LHCN-M2 (cell line): ENCODE data around the gene FGF2. TPM values are rescaled to one million over a fixed set of nuclear protein-coding genes. Genes with fewer than 3 reads are reported as not detected.
"Not testable (repeated sequence)": the region's sequence is repeated elsewhere in the genome, so short reads cannot be mapped to it uniquely, and the experiment has no call there.

Source experiments
- DNase-seq: peaks from one replicate; pipeline ENCODE4 v3.0.0-alpha.2; 2012; ENCODE audit warnings: low read depth
- total RNA-seq: library from RNA; depleted of rRNA; stranded (reverse); fragments of >200 nt; gene quantifications from 2 replicates; pipeline ENCODE4 v1.2.3, GENCODE V29; 2014

The FGF2 gene
- total RNA-seq, 1 experiment from 2014 or later = 15.0 TPM

- peak; percentile 24 for DNase-seq
These were observed 18.4 kb downstream of the FGF2 start for GRCh38 chr4:122845066-122845465.

- no peak for DNase-seq
These were observed 19.1 kb downstream of the FGF2 start for GRCh38 chr4:122845760-122846159.

GRCh38 chr4:122847931-122848330, 21.3 kb downstream of the FGF2 start:
- DNase-seq = no peak

GRCh38 chr4:122849789-122850188, 23.2 kb downstream of the FGF2 start:
- DNase-seq = not testable (repeated sequence)

- no peak for DNase-seq
These were observed 24.9 kb downstream of the FGF2 start for GRCh38 chr4:122851568-122851967.

- peak; percentile 27 for DNase-seq
These were observed 28.1 kb downstream of the FGF2 start for GRCh38 chr4:122854447-122855352.

- no peak for DNase-seq
These were observed 28.8 kb downstream of the FGF2 start for GRCh38 chr4:122855353-122855890.

- DNase-seq = no peak
These were observed 30.5 kb downstream of the FGF2 start for GRCh38 chr4:122857160-122857559.

GRCh38 chr4:122858705-122859104, 32.1 kb downstream of the FGF2 start:
- no peak for DNase-seq

GRCh38 chr4:122861172-122861943, 34.7 kb downstream of the FGF2 start:
- no peak for DNase-seq

- no peak for DNase-seq
These were observed 37.0 kb downstream of the FGF2 start for GRCh38 chr4:122863639-122864038.

- DNase-seq = no peak
These were observed 38.8 kb downstream of the FGF2 start for GRCh38 chr4:122865425-122865824.

- not testable (repeated sequence) for DNase-seq
These were observed 41.6 kb downstream of the FGF2 start for GRCh38 chr4:122868235-122868634.

- DNase-seq = no peak
These were observed 46.5 kb downstream of the FGF2 start for GRCh38 chr4:122873146-122873545.

- DNase-seq = peak; percentile 80
These were observed 47.4 kb downstream of the FGF2 start for GRCh38 chr4:122873821-122874593.

GRCh38 chr4:122875949-122876348, 49.3 kb downstream of the FGF2 start:
- no peak for DNase-seq

GRCh38 chr4:122876456-122876855, 49.8 kb downstream of the FGF2 start:
- DNase-seq = no peak

- DNase-seq = no peak
These were observed 52.4 kb downstream of the FGF2 start for GRCh38 chr4:122879001-122879400.

GRCh38 chr4:122882857-122883735, 56.5 kb downstream of the FGF2 start:
- no peak for DNase-seq

- DNase-seq = no peak
These were observed 57.9 kb downstream of the FGF2 start for GRCh38 chr4:122884499-122884898.

- DNase-seq = no peak
These were observed 63.1 kb downstream of the FGF2 start for GRCh38 chr4:122889726-122890125.
